Transverse colon (tissue), 4 donors: ENCODE measurements around the gene AKT1. TPM values are rescaled to one million over a fixed set of nuclear protein-coding genes. Genes with fewer than 3 reads are reported as not detected.
A peak's percentile ranks its signal among the peaks of the same experiment; 100 is the strongest.

Source experiments
- DNase-seq: peaks from one replicate; pipeline ENCODE4 v3.0.0-alpha.2; 2019
- H3K27ac ChIP-seq, 4 donors: fragments of 200-600 bp; sonication (generic); 2 replicates each; pipeline ENCODE4 v1.5.1; 2016 to 2018; ENCODE audit warnings: inconsistent platforms in 4 of 4
- H3K27me3 ChIP-seq: fragments of 200-600 bp; sonication (generic); 2 replicates; pipeline ENCODE4 v1.5.1; 2017; ENCODE audit warnings: inconsistent platforms
- H3K36me3 ChIP-seq, 4 donors: fragments of 200-600 bp; sonication (generic); 2 replicates each; pipeline ENCODE4 v1.5.1; 2017 to 2019; ENCODE audit warnings: inconsistent platforms in 4 of 4
- H3K4me1 ChIP-seq, 4 donors: fragments of 200-600 bp; sonication (generic); 2 replicates each; pipeline ENCODE4 v1.5.1; 2017 to 2020; ENCODE audit warnings: inconsistent platforms in 4 of 4
- H3K4me3 ChIP-seq, 4 donors: fragments of 200-600 bp; sonication (generic); 1 replicate in 1 of 4; 2 replicates in 3 of 4; pipeline versions ENCODE4 v1.5.1 to v1.6.1; 2017 to 2019; ENCODE audit warnings: inconsistent platforms in 4 of 4
- H3K9me3 ChIP-seq, 2 donors: fragments of 200-600 bp; sonication (generic); 2 replicates each; pipeline ENCODE4 v1.5.1; 2017 to 2019; ENCODE audit warnings: inconsistent platforms in 2 of 2
- EP300 ChIP-seq: sonication (generic); formaldehyde crosslinking; IDR thresholded peaks from one replicate; pipeline ENCODE4 v1.6.1; 2017; ENCODE audit warnings: antibody characterized with exemption, low read depth
- POLR2A ChIP-seq: fragments of 450-650 bp; IDR thresholded peaks from one replicate; pipeline ENCODE4 v1.6.1; 2016; ENCODE audit warnings: antibody characterized with exemption, mild to moderate bottlenecking, moderate library complexity
- POLR2AphosphoS5 ChIP-seq, 3 donors: sonication (generic); formaldehyde crosslinking; IDR thresholded peaks; one replicate each; pipeline ENCODE4 v1.6.1; 2016; ENCODE audit warnings: antibody characterized with exemption in 3 of 3
- WGBS, 2 donors: methylation state at CpG; one replicate each; pipeline ENCODE4 v1.1.5; 2018; ENCODE audit warnings: low coverage in 1 of 2; 5-methylcytosine and 5-hydroxymethylcytosine counted together
- in situ Hi-C, 4 donors: fragments of 200-750 bp; cut with MboI; loops; one replicate each; pipeline versions ENCODE4 v1.15.0 to v1.15.1; 2017; ENCODE audit warnings: low sequenced_read_pairs in 3 of 4, low pct_ligation_motif_present in 1 of 4, low pct_unique_long_range_greater_than_20kb in 1 of 4
- intact Hi-C: fragments of 100-400 bp; cut with DNase I; formaldehyde crosslinking; loops from one replicate; pipeline ENCODE4 v1.15.1; 2023; ENCODE audit warnings: low total_unique reads
- total RNA-seq, 4 donors: library from RNA; depleted of rRNA; stranded (reverse); fragments of >200 nt; gene quantifications; one replicate each; pipeline ENCODE4 v1.1.0, GENCODE V29; 2016
- TF ChIP-seq, protein P1 (sequence below), 5 experiments: fragments of 200-600 bp in 3 of 5; fragments of 450-650 bp in 2 of 5; sonication (generic) in 3 of 5; IDR thresholded peaks; 1 replicate in 2 of 5; 2 replicates in 3 of 5; pipeline ENCODE4 v1.5.1; 2016 to 2017; ENCODE audit warnings: antibody characterized with exemption in 5 of 5, inconsistent platforms in 3 of 5, mild to moderate bottlenecking in 2 of 5, moderate library complexity in 1 of 5

The AKT1 gene
- total RNA-seq, 4 donors from 2014 or later = 85.4 to 310 (median 136) TPM

DNA sequence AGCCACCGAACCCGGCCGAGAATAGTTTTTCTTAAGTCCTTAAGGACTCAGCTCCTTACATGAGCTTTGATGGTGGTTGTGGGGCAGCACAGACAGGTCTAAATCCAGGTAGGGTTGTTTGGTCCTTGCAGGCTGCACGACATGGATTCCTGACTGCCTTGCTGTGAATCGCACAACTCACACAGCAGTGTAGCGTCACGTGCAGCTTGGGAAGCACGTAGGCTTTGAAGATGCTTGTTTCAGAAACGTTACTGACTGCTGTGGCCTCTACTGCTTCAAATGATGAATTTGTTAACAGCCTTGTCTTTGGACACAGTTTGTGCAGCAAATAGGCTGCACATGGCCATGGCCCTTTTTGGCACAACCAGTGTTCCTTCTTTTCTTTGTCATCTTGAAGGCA, 35.2 kb upstream of the AKT1 start:
- H3K27ac ChIP-seq = no peak overlapping the region
- no peaks in the 10 kb centered on the region for H3K9me3 ChIP-seq
- H3K36me3 ChIP-seq = no peaks in the 10 kb centered on the region
- intact Hi-C loops = no loop called here
- H3K4me1 ChIP-seq = peaks cover 9 to 20% (median 19%) of the 10 kb centered on the region in 4 donors
- no peaks in the 10 kb centered on the region for H3K27me3 ChIP-seq
- WGBS, 2 donors = 60 to 76% methylated on average over 1 to 9 of the region's 9 CpGs
- DNase-seq = no peak
- no peak overlapping the region for H3K4me3 ChIP-seq
- TF ChIP-seq, protein P1, sequence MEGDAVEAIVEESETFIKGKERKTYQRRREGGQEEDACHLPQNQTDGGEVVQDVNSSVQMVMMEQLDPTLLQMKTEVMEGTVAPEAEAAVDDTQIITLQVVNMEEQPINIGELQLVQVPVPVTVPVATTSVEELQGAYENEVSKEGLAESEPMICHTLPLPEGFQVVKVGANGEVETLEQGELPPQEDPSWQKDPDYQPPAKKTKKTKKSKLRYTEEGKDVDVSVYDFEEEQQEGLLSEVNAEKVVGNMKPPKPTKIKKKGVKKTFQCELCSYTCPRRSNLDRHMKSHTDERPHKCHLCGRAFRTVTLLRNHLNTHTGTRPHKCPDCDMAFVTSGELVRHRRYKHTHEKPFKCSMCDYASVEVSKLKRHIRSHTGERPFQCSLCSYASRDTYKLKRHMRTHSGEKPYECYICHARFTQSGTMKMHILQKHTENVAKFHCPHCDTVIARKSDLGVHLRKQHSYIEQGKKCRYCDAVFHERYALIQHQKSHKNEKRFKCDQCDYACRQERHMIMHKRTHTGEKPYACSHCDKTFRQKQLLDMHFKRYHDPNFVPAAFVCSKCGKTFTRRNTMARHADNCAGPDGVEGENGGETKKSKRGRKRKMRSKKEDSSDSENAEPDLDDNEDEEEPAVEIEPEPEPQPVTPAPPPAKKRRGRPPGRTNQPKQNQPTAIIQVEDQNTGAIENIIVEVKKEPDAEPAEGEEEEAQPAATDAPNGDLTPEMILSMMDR (IDR thresholded peaks at IDR 0.05) = no peak
- TF ChIP-seq EP300 = no peak
- TF ChIP-seq POLR2AphosphoS5 (IDR thresholded peaks at IDR 0.05) = no peak
- TF ChIP-seq POLR2A = no peak
- in situ Hi-C loops = no loop called here

- Histone ChIP-seq H3K9me3 (no peaks in the 10 kb centered on the region), H3K4me3 (peak overlapping the region; percentile 2 to 62 (median 42)), H3K27me3 (no peaks in the 10 kb centered on the region), H3K27ac (peak overlapping the region; percentile 40 to 65 (median 59)), H3K4me1 (peaks cover 12 to 23% (median 22%) of the 10 kb centered on the region in 4 donors), H3K36me3 (no peaks in the 10 kb centered on the region)
- WGBS, 2 donors = 11% methylated on average over 35 of the region's 39 CpGs; no CpG with 5 or more reads in 1 of the 2 donors
- no peak for TF ChIP-seq POLR2AphosphoS5 (IDR thresholded peaks at IDR 0.05)
- no peak for TF ChIP-seq POLR2A
- no peak for TF ChIP-seq EP300
- TF ChIP-seq, protein P1 (IDR thresholded peaks at IDR 0.05) = peak; percentile 41 to 78 (median 51)
- intact Hi-C loops = loop anchor here (5.0 kb wide), 1 partner anchor 60 kb away; no protein-coding TSS in a partner anchor
- peak; percentile 62 for DNase-seq
- in situ Hi-C loops = loop anchor here in 2 of 4 donors (10.0 kb wide), 1 partner anchor 63 kb away; no protein-coding TSS in a partner anchor
Measured at GRCh38 chr14:104827177-104828055, 31.9 kb upstream of the AKT1 start.

- DNase-seq = no peak
- TF ChIP-seq POLR2A = no peak
- TF ChIP-seq, protein P1 (IDR thresholded peaks at IDR 0.05) = no peak
- TF ChIP-seq EP300 = no peak
- TF ChIP-seq POLR2AphosphoS5 (IDR thresholded peaks at IDR 0.05) = no peak
- no peaks in the 10 kb centered on the region for H3K9me3 ChIP-seq
- H3K27ac ChIP-seq = peak overlapping the region; percentile 40 to 65 (median 59)
- peaks cover 12 to 23% (median 22%) of the 10 kb centered on the region in 4 donors for H3K4me1 ChIP-seq
- no peaks in the 10 kb centered on the region for H3K36me3 ChIP-seq
- 11% methylated on average over 23 of the region's 27 CpGs; no CpG with 5 or more reads in 1 of the 2 donors for WGBS, 2 donors
- in situ Hi-C loops = loop anchor here in 2 of 4 donors (10.0 kb wide), 1 partner anchor 62 kb away; no protein-coding TSS in a partner anchor
- no peaks in the 10 kb centered on the region for H3K27me3 ChIP-seq
- intact Hi-C loops = loop anchor here (5.0 kb wide), 1 partner anchor 60 kb away; no protein-coding TSS in a partner anchor
- H3K4me3 ChIP-seq = peak overlapping the region; percentile 2 to 62 (median 42)
Measured at GRCh38 chr14:104826861-104827176, 31.3 kb upstream of the AKT1 start.

- no peaks in the 10 kb centered on the region for H3K9me3 ChIP-seq
- intact Hi-C loops (loop anchor here (5.0 kb wide), 1 partner anchor 59 kb away; no protein-coding TSS in a partner anchor), in situ Hi-C loops (loop anchor here in 2 of 4 donors (10.0 kb wide), 1 partner anchor 62 kb away; no protein-coding TSS in a partner anchor)
- H3K4me1 ChIP-seq = peaks cover 12 to 26% (median 23%) of the 10 kb centered on the region in 4 donors
- TF ChIP-seq, protein P1 (IDR thresholded peaks at IDR 0.05) = peak; percentile 40 to 95 (median 82)
- no peak for TF ChIP-seq POLR2A
- peak in 2 of 3 donors; percentile 61 to 70 for TF ChIP-seq POLR2AphosphoS5 (IDR thresholded peaks at IDR 0.05)
- TF ChIP-seq EP300 = no peak
- H3K27ac ChIP-seq = peak overlapping the region; percentile 57 to 65 (median 61)
- no peaks in the 10 kb centered on the region for H3K27me3 ChIP-seq
- peak; percentile 95 for DNase-seq
- WGBS, 2 donors = 4% methylated on average over 12 of the region's 54 CpGs; no CpG with 5 or more reads in 1 of the 2 donors
- H3K4me3 ChIP-seq = peak overlapping the region; percentile 39 to 74 (median 53)
- no peaks in the 10 kb centered on the region for H3K36me3 ChIP-seq
Measured at GRCh38 chr14:104826189-104826860, 30.8 kb upstream of the AKT1 start.
